ENCODE measurements around the gene GNPTG. TPM values are rescaled to one million over a fixed set of nuclear protein-coding genes. Genes with fewer than 3 reads are reported as not detected.

GNPTG gene
- total RNA-seq, 4 donors from 2014 or later: 46.5 to 65.7 (median 60.0) TPM

GRCh38 chr16:1338119-1338730 is 13.5 kb upstream of the GNPTG start:
- no peak overlapping the region for H3K4me3 ChIP-seq (ENCODE audit: low read depth, poor library complexity, severe bottlenecking)
- intact Hi-C loops (cut with DNase I; ENCODE audit: low total_unique reads): no loop called here
- no peak for TF ChIP-seq POLR2A (IDR thresholded peaks at IDR 0.05)
- no peak for TF ChIP-seq CTCF (IDR thresholded peaks at IDR 0.05)
- 28 to 35% methylated on average over 15 to 19 of the region's 30 CpGs for WGBS, 2 donors
- DNase-seq (ENCODE audit: low spot score in 2 of 2): no peak

GRCh38 chr16:1338855-1339675 is 12.7 kb upstream of the GNPTG start:
- no peak for TF ChIP-seq CTCF (IDR thresholded peaks at IDR 0.05)
- no peak for TF ChIP-seq POLR2A (IDR thresholded peaks at IDR 0.05)
- DNase-seq (ENCODE audit: low spot score in 2 of 2): no peak
- WGBS, 2 donors: 62 to 66% methylated on average over 16 to 31 of the region's 31 CpGs
- intact Hi-C loops (cut with DNase I; ENCODE audit: low total_unique reads): no loop called here
- H3K4me3 ChIP-seq (ENCODE audit: low read depth, poor library complexity, severe bottlenecking): no peak overlapping the region

- intact Hi-C loops (cut with DNase I; ENCODE audit: low total_unique reads): no loop called here
- 74 to 80% methylated on average over 16 to 22 of the region's 36 CpGs for WGBS, 2 donors
- no peak for DNase-seq (ENCODE audit: low spot score in 2 of 2)
- TF ChIP-seq CTCF (IDR thresholded peaks at IDR 0.05) (no peak), POLR2A (IDR thresholded peaks at IDR 0.05) (no peak)
- H3K4me3 ChIP-seq (ENCODE audit: low read depth, poor library complexity, severe bottlenecking): no peak overlapping the region
These were observed 10.8 kb upstream of the GNPTG start for GRCh38 chr16:1340730-1341494.

- H3K4me3 ChIP-seq (ENCODE audit: low read depth, poor library complexity, severe bottlenecking): no peak overlapping the region
- intact Hi-C loops (cut with DNase I; ENCODE audit: low total_unique reads): no loop called here
- WGBS, 2 donors: 83 to 87% methylated on average over 30 to 33 of the region's 39 CpGs
- TF ChIP-seq CTCF (IDR thresholded peaks at IDR 0.05) (no peak), POLR2A (IDR thresholded peaks at IDR 0.05) (no peak)
- DNase-seq (ENCODE audit: low spot score in 2 of 2): no peak
These were observed 10.0 kb upstream of the GNPTG start for GRCh38 chr16:1341495-1342420.
